K562 (cell line): ENCODE results near the gene TFF1. TPM values are rescaled to one million over a fixed set of nuclear protein-coding genes. Genes with fewer than 3 reads are reported as not detected.

Source experiments
- polyA plus RNA-seq, 8 experiments: library from polyadenylated mRNA; depleted of rRNA in 4 of 8; stranded (reverse) in 5 of 8; unstranded in 3 of 8; fragments of >200 nt; fragmentation: Nextera tagmentation in 2 of 8; fragmentation: Illumina TruSeq in 1 of 8; extraction: Ambion mirVana in 2 of 8; extraction: Trizol in 1 of 8; gene quantifications; 2 replicates each; pipeline versions ENCODE4 v1.2.1 to v1.2.3, GENCODE V29; 2011 to 2014; ENCODE audit warnings: inconsistent platforms in 1 of 8, missing spikeins in 1 of 8
- total RNA-seq, 7 experiments: library from RNA; depleted of rRNA in 6 of 7; stranded (reverse); fragments of >200 nt in 6 of 7; fragmentation: Illumina TruSeq in 2 of 7; extraction: Trizol in 2 of 7; gene quantifications; 2 replicates each; pipeline versions ENCODE4 v1.2.1 to v1.2.3, GENCODE V29; 2011 to 2021; ENCODE audit warnings: low replicate concordance in 1 of 7
- TF ChIP-seq, protein P1 (sequence below), 2 experiments: fragments of 450-650 bp; formaldehyde crosslinking in 1 of 2; IDR thresholded peaks; 2 replicates each; pipeline versions ENCODE4 v1.4.0 to v1.6.1; 2014 to 2020; ENCODE audit warnings: mild to moderate bottlenecking in 2 of 2, borderline replicate concordance in 1 of 2, low read depth in 1 of 2

Gene TFF1
- total and polyA plus RNA-seq, 9 of the 15 experiments (the other 6 are each of a cell fraction or from before 2014, with no cell fraction given), result 0.31 TPM; not detected in 8

DNA sequence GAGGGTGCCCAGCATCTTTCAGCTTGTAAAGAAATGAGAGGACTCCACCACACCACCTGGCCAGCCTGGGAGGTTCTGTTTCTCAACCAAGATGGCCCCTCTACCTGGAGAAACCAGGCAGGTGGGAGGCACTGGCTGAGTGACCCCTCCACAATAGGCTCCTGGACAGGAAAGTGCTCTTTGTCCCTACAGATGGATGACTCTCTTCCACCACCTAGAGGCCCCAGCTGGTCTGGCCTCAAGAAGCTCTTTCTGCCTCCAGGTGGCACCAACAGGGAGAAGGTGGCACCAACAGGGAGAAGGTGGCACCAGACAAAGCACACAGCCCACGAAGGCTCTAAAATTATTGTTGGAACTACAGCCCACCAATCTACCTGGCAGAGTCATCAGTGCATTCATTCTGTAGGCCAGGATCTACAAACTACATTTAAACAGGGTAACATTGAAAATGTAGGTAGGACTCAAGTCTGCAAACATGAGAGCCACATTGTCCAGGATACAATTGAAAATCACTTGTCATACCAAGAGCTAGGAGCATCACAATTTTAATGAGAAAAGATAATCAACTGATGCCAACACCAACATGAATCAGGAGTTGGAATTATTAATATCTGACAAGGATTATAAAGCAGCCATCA lies 15.1 kb upstream of the TFF1 start (continued):
- TF ChIP-seq, protein P1, sequence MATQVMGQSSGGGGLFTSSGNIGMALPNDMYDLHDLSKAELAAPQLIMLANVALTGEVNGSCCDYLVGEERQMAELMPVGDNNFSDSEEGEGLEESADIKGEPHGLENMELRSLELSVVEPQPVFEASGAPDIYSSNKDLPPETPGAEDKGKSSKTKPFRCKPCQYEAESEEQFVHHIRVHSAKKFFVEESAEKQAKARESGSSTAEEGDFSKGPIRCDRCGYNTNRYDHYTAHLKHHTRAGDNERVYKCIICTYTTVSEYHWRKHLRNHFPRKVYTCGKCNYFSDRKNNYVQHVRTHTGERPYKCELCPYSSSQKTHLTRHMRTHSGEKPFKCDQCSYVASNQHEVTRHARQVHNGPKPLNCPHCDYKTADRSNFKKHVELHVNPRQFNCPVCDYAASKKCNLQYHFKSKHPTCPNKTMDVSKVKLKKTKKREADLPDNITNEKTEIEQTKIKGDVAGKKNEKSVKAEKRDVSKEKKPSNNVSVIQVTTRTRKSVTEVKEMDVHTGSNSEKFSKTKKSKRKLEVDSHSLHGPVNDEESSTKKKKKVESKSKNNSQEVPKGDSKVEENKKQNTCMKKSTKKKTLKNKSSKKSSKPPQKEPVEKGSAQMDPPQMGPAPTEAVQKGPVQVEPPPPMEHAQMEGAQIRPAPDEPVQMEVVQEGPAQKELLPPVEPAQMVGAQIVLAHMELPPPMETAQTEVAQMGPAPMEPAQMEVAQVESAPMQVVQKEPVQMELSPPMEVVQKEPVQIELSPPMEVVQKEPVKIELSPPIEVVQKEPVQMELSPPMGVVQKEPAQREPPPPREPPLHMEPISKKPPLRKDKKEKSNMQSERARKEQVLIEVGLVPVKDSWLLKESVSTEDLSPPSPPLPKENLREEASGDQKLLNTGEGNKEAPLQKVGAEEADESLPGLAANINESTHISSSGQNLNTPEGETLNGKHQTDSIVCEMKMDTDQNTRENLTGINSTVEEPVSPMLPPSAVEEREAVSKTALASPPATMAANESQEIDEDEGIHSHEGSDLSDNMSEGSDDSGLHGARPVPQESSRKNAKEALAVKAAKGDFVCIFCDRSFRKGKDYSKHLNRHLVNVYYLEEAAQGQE (IDR thresholded peaks at IDR 0.05; ENCODE audit: borderline replicate concordance), result peak; percentile 62
- TF ChIP-seq, protein P1 (CRISPR knock-in tag; IDR thresholded peaks at IDR 0.05; ENCODE audit: low read depth), result no peak
